Common myeloid progenitor, CD34-positive (primary cell): Measurements from ENCODE around the gene ANGPTL1.

ENCODE experiments used
- CTCF ChIA-PET: fragments of 350-600 bp; sonication (Branson Sonifier 250); formaldehyde crosslinking; loops from one replicate; lab custom pipeline; 2021; ENCODE audit warnings: antibody characterized with exemption; lab: Charles Lee
- POLR2A ChIA-PET: fragments of 350-600 bp; sonication (Branson Sonifier 250); formaldehyde crosslinking; loops from one replicate; lab custom pipeline; 2021; ENCODE audit warnings: antibody characterized with exemption; lab: Charles Lee
- DNase-seq, 3 donors: peaks; one replicate each; pipeline versions ENCODE4 v3.0.0 to v3.0.0-alpha.2; 2013
- H3K27ac ChIP-seq, 2 experiments: 1 replicate in 1 of 2; 2 replicates in 1 of 2; pipeline ENCODE4 v1.7.0; 2013; ENCODE audit warnings: inconsistent platforms in 2 of 2, low read length in 2 of 2, mild to moderate bottlenecking in 2 of 2, low read depth in 1 of 2, moderate library complexity in 1 of 2; ENCODE audit not compliant: severe bottlenecking in 2 of 2, insufficient read depth in 1 of 2, poor library complexity in 1 of 2
- H3K27me3 ChIP-seq, 5 experiments: replicated peaks in 2 of 5; 1 replicate in 3 of 5; 2 replicates in 2 of 5; pipeline versions ENCODE4 v1.6.1 to v1.7.0; 2013; ENCODE audit warnings: low read length in 4 of 5, mild to moderate bottlenecking in 2 of 5, moderate library complexity in 2 of 5, inconsistent platforms in 1 of 5; ENCODE audit not compliant: insufficient read depth in 5 of 5, control insufficient read depth in 4 of 5
- H3K36me3 ChIP-seq, 4 experiments: 1 replicate in 2 of 4; 2 replicates in 2 of 4; pipeline versions ENCODE4 v1.6.1 to v1.7.0; 2013; ENCODE audit warnings: low read length in 3 of 4, control low read depth in 1 of 4, mild to moderate bottlenecking in 1 of 4; ENCODE audit not compliant: control insufficient read depth in 4 of 4, insufficient read depth in 4 of 4
- H3K4me1 ChIP-seq, 4 experiments: 1 replicate in 3 of 4; 2 replicates in 1 of 4; pipeline versions ENCODE4 v1.6.1 to v1.7.1; 2013; ENCODE audit warnings: low read length in 3 of 4, mild to moderate bottlenecking in 3 of 4, control low read depth in 1 of 4, inconsistent platforms in 1 of 4, moderate library complexity in 1 of 4; ENCODE audit not compliant: control insufficient read depth in 4 of 4, insufficient read depth in 4 of 4; ENCODE audit errors: control extremely low read depth in 1 of 4
- H3K4me3 ChIP-seq, 7 experiments: 1 replicate in 4 of 7; 2 replicates in 3 of 7; pipeline versions ENCODE4 v1.5.1 to v1.7.0; 2013; ENCODE audit warnings: mild to moderate bottlenecking in 7 of 7, low read length in 6 of 7, moderate library complexity in 6 of 7, inconsistent platforms in 2 of 7, low read depth in 2 of 7, control low read depth in 1 of 7; ENCODE audit not compliant: insufficient read depth in 4 of 7, control insufficient read depth in 1 of 7; ENCODE audit errors: extremely low read depth in 1 of 7
- H3K9me3 ChIP-seq, 5 experiments: 1 replicate in 4 of 5; 2 replicates in 1 of 5; pipeline versions ENCODE4 v1.6.1 to v1.7.1; 2013; ENCODE audit warnings: low read length in 4 of 5, mild to moderate bottlenecking in 2 of 5, inconsistent platforms in 1 of 5, low read depth in 1 of 5, moderate library complexity in 1 of 5; ENCODE audit not compliant: control insufficient read depth in 4 of 5, insufficient read depth in 2 of 5; ENCODE audit errors: control extremely low read depth in 1 of 5
- WGBS: methylation state at CpG from one replicate; pipeline ENCODE4 v1.1.5; 2013; ENCODE audit not compliant: insufficient coverage; 5-methylcytosine and 5-hydroxymethylcytosine counted together

The ANGPTL1 gene

GRCh38 chr1:178881950-178882349 lies 11.1 kb upstream of the ANGPTL1 start:
- Histone ChIP-seq H3K36me3 (peaks cover 0 to 6% (median 2%) of the 10 kb centered on the region in 4 experiments), H3K9me3 (no peaks in the 10 kb centered on the region), H3K4me3 (no peak overlapping the region), H3K27ac (no peak overlapping the region), H3K4me1 (no peaks in the 10 kb centered on the region), H3K27me3 (no peaks in the 10 kb centered on the region)
- no CpG with 5 or more reads among the region's 3 CpGs for WGBS
- CTCF ChIA-PET, result interaction anchor here (0.8 to 1.7 kb wide), 2 partner anchors 11 to 930 kb away, joined by 3 to 4 read pairs; partner anchors contain the start of gene ANGPTL1
- POLR2A ChIA-PET, result no interaction called here
- DNase-seq, result no peak

- POLR2A ChIA-PET, result no interaction called here
- Histone ChIP-seq H3K36me3 (peaks cover 0 to 2% (median 0%) of the 10 kb centered on the region in 4 experiments), H3K4me1 (no peaks in the 10 kb centered on the region), H3K27ac (no peak overlapping the region), H3K27me3 (no peaks in the 10 kb centered on the region), H3K9me3 (no peaks in the 10 kb centered on the region), H3K4me3 (no peak overlapping the region)
- 90% methylated on average over 2 of the region's 3 CpGs for WGBS
- DNase-seq, result peak in 2 of 3 donors; percentile 7 to 15
- CTCF ChIA-PET, result interaction anchor here (1.0 kb wide), 1 partner anchor 24 kb away, joined by 3 read pairs; no protein-coding TSS in a partner anchor
Observed at GRCh38 chr1:178877896-178878295, 7.0 kb upstream of the ANGPTL1 start.

- H3K36me3 ChIP-seq, result no peaks in the 10 kb centered on the region
- H3K9me3 ChIP-seq, result no peaks in the 10 kb centered on the region
- H3K27ac ChIP-seq, result no peak overlapping the region
- DNase-seq, result peak in 2 of 3 donors; percentile 7 to 38
- H3K4me3 ChIP-seq, result no peak overlapping the region
- H3K27me3 ChIP-seq, result no peaks in the 10 kb centered on the region
- H3K4me1 ChIP-seq, result no peaks in the 10 kb centered on the region
- POLR2A ChIA-PET, result no interaction called here
- CTCF ChIA-PET, result no interaction called here
Observed at GRCh38 chr1:178875936-178876335, 5.1 kb upstream of the ANGPTL1 start.

GRCh38 chr1:178874966-178875365 lies 4.1 kb upstream of the ANGPTL1 start:
- POLR2A ChIA-PET, result no interaction called here
- 100% methylated on average over 1 of the region's 2 CpGs for WGBS
- no peaks in the 10 kb centered on the region for H3K9me3 ChIP-seq
- H3K4me3 ChIP-seq, result no peak overlapping the region
- H3K27me3 ChIP-seq, result no peaks in the 10 kb centered on the region
- no peaks in the 10 kb centered on the region for H3K4me1 ChIP-seq
- no peaks in the 10 kb centered on the region for H3K36me3 ChIP-seq
- DNase-seq, result no peak
- H3K27ac ChIP-seq, result no peak overlapping the region
- CTCF ChIA-PET, result no interaction called here

GRCh38 chr1:178871551-178872320 lies 859 bp upstream of the ANGPTL1 start:
- H3K36me3 ChIP-seq, result no peaks in the 10 kb centered on the region
- H3K4me3 ChIP-seq, result no peak overlapping the region
- no peaks in the 10 kb centered on the region for H3K9me3 ChIP-seq
- no peak for DNase-seq
- peaks cover 0 to 3% (median 0%) of the 10 kb centered on the region in 4 experiments for H3K4me1 ChIP-seq
- POLR2A ChIA-PET, result no interaction called here
- CTCF ChIA-PET, result interaction anchor here (1.7 kb wide), 1 partner anchor 9 kb away, joined by 4 read pairs; no protein-coding TSS in a partner anchor
- no peak overlapping the region for H3K27ac ChIP-seq
- H3K27me3 ChIP-seq, result no peaks in the 10 kb centered on the region

GRCh38 chr1:178870221-178870620 lies 656 bp downstream of the ANGPTL1 start:
- H3K4me3 ChIP-seq, result no peak overlapping the region
- H3K36me3 ChIP-seq, result no peaks in the 10 kb centered on the region
- CTCF ChIA-PET, result interaction anchor here (1.7 kb wide), 1 partner anchor 11 kb away, joined by 4 read pairs; no protein-coding TSS in a partner anchor
- no peak overlapping the region for H3K27ac ChIP-seq
- WGBS, result no CpG with 5 or more reads among the region's 1 CpG
- POLR2A ChIA-PET, result no interaction called here
- no peak for DNase-seq
- H3K27me3 ChIP-seq, result no peaks in the 10 kb centered on the region
- no peaks in the 10 kb centered on the region for H3K9me3 ChIP-seq
- H3K4me1 ChIP-seq, result peaks cover 0 to 3% (median 0%) of the 10 kb centered on the region in 4 experiments

GRCh38 chr1:178869119-178869697 lies 1.7 kb downstream of the ANGPTL1 start:
- DNase-seq, result no peak
- WGBS, result 100% methylated on average over 1 of the region's 3 CpGs
- Histone ChIP-seq H3K27me3 (no peaks in the 10 kb centered on the region), H3K27ac (no peak overlapping the region), H3K9me3 (no peaks in the 10 kb centered on the region), H3K36me3 (no peaks in the 10 kb centered on the region), H3K4me3 (no peak overlapping the region), H3K4me1 (peaks cover 0 to 3% (median 0%) of the 10 kb centered on the region in 4 experiments)
- ChIA-PET CTCF (interaction anchor here (0.7 kb wide), 1 partner anchor 17 kb away, joined by 3 read pairs; no protein-coding TSS in a partner anchor), POLR2A (no interaction called here)
